GM12878 (cell line): ENCODE results near the gene HBA2. TPM values are rescaled to one million over a fixed set of nuclear protein-coding genes. Genes with fewer than 3 reads are reported as not detected.

ENCODE experiments used
- ATAC-seq: fragments of 200-7000 bp; cut with Tn5 transposase; 3 replicates; pipeline ENCODE4 v1.9.1; 2020; ENCODE audit warnings: mild to moderate bottlenecking, moderate library complexity
- BruUV-seq: library from RNA; stranded (reverse); fragments of 400-500 nt; replicated peaks from 2 replicates; lab custom pipeline; 2021; lab: Mats Ljungman, UMichigan
- CTCF ChIA-PET: fragments of 300-600 bp; sonication (Branson Sonifier 250); formaldehyde crosslinking; extraction: SDS; loops from one replicate; lab custom pipeline; 2021; ENCODE audit warnings: inconsistent platforms; lab: Yijun Ruan, JAX
- POLR2A ChIA-PET: fragments of 350-600 bp; formaldehyde crosslinking; extraction: SDS; loops from one replicate; lab custom pipeline; 2021; ENCODE audit warnings: inconsistent platforms; lab: Charles Lee
- RAD21 ChIA-PET: fragments of 300-600 bp; sonication (Branson Sonifier 250); formaldehyde crosslinking; loops from one replicate; lab custom pipeline; 2023; ENCODE audit warnings: antibody characterized with exemption; ENCODE audit not compliant: unreplicated experiment; lab: Charles Lee
- SMC1A ChIA-PET: fragments of 300-600 bp; sonication (Branson Sonifier 250); formaldehyde crosslinking; loops from one replicate; lab custom pipeline; 2023; ENCODE audit not compliant: unreplicated experiment, uncharacterized antibody; lab: Charles Lee
- DNase-seq: peaks from one replicate; pipeline ENCODE4 v3.0.0-alpha.2; 2011; ENCODE audit warnings: low read depth, low spot score
- FAIRE-seq: peaks from 3 replicates; lab custom pipeline; 2011; peaks lifted over from hg19 to GRCh38; lab: Jason Lieb, UNC
- H2AFZ ChIP-seq: 2 replicates; pipeline ENCODE4 v1.6.0; 2011; ENCODE audit warnings: low read depth, low read length, control low read depth; ENCODE audit not compliant: control insufficient read depth
- H3K27ac ChIP-seq: 2 replicates; pipeline ENCODE4 v1.5.1; 2011; ENCODE audit warnings: control low read depth; ENCODE audit not compliant: control insufficient read depth, insufficient read depth
- H3K27me3 ChIP-seq, 2 experiments: replicated peaks in 1 of 2; 2 replicates each; pipeline versions ENCODE4 v1.6.0 to v1.6.1; 2011; ENCODE audit warnings: low read length in 1 of 2; ENCODE audit not compliant: control insufficient read depth in 2 of 2, insufficient read depth in 2 of 2
- H3K36me3 ChIP-seq, 2 experiments: 2 replicates each; pipeline ENCODE4 v1.5.1; 2011; ENCODE audit warnings: low read length in 1 of 2; ENCODE audit not compliant: control insufficient read depth in 2 of 2, insufficient read depth in 2 of 2
- H3K4me1 ChIP-seq: 2 replicates; pipeline ENCODE4 v1.6.1; 2011; ENCODE audit warnings: mild to moderate bottlenecking, low read length, moderate library complexity, mixed read lengths; ENCODE audit not compliant: control insufficient read depth, insufficient read depth
- H3K4me2 ChIP-seq: 2 replicates; pipeline ENCODE4 v1.6.0; 2011; ENCODE audit warnings: control low read depth; ENCODE audit not compliant: control insufficient read depth, insufficient read depth
- H3K4me3 ChIP-seq: fragments of 200-600 bp; sonication (generic); 2 replicates; pipeline ENCODE4 v1.5.1; 2016
- H3K79me2 ChIP-seq: 2 replicates; pipeline ENCODE4 v1.6.0; 2011; ENCODE audit warnings: low read length; ENCODE audit not compliant: control insufficient read depth, insufficient read depth
- H3K9ac ChIP-seq: 2 replicates; pipeline ENCODE4 v1.8.0; 2011; ENCODE audit warnings: low read length, control low read depth, mixed read lengths; ENCODE audit not compliant: control insufficient read depth, insufficient read depth
- H3K9me3 ChIP-seq: replicated peaks from 3 replicates; pipeline ENCODE4 v1.5.1; 2011; ENCODE audit warnings: mild to moderate bottlenecking, low read length; ENCODE audit not compliant: control insufficient read depth, insufficient read depth
- H4K20me1 ChIP-seq: 2 replicates; pipeline ENCODE4 v1.6.0; 2011; ENCODE audit not compliant: control insufficient read depth, insufficient read depth
- CBX5 ChIP-seq: sonication (generic); IDR thresholded peaks from 2 replicates; pipeline ENCODE4 v1.6.1; 2016; ENCODE audit warnings: low read depth, moderate library complexity, mild to moderate bottlenecking, inconsistent platforms
- ESRRA ChIP-seq: IDR thresholded peaks from 2 replicates; pipeline ENCODE4 v1.6.1; 2012; ENCODE audit warnings: mild to moderate bottlenecking, low read length, improper control_type of control experiment
- ETV6 ChIP-seq, 2 experiments: fragments of 450-650 bp in 1 of 2; IDR thresholded peaks in 1 of 2; conservative IDR thresholded peaks in 1 of 2; 2 replicates each; pipeline ENCODE4 v1.6.1; 2014; ENCODE audit warnings: antibody characterized with exemption in 1 of 2, borderline replicate concordance in 1 of 2, low read depth in 1 of 2, mild to moderate bottlenecking in 1 of 2, moderate library complexity in 1 of 2
- KDM1A ChIP-seq: fragments of 200-600 bp; sonication (generic); IDR thresholded peaks from 2 replicates; pipeline ENCODE4 v1.6.1; 2016; ENCODE audit warnings: borderline replicate concordance
- KLF5 ChIP-seq: fragments of 450-650 bp; IDR thresholded peaks from 2 replicates; pipeline ENCODE4 v1.6.1; 2014; ENCODE audit warnings: mild to moderate bottlenecking; ENCODE audit not compliant: partially characterized antibody
- MYC ChIP-seq: IDR thresholded peaks from 2 replicates; pipeline ENCODE4 v1.6.1; 2011; ENCODE audit warnings: mild to moderate bottlenecking, low read length, moderate library complexity, inconsistent platforms; ENCODE audit not compliant: insufficient read depth, insufficient replicate concordance, insufficient read length, severe bottlenecking
- NR2F1 ChIP-seq: fragments of 450-650 bp; conservative IDR thresholded peaks from 2 replicates; pipeline ENCODE4 v1.6.1; 2017; ENCODE audit warnings: mild to moderate bottlenecking
- RELA ChIP-seq: fragments of 450-650 bp; IDR thresholded peaks from 2 replicates; pipeline ENCODE4 v1.8.0; 2014; ENCODE audit warnings: borderline replicate concordance; ENCODE audit not compliant: partially characterized antibody
- WGBS: methylation state at CpG from one replicate; pipeline ENCODE4 v1.1.6; 2016; ENCODE audit warnings: low lambda C conversion rate; ENCODE audit not compliant: insufficient replicate concordance, insufficient coverage; ENCODE audit errors: missing lambda C conversion rate; 5-methylcytosine and 5-hydroxymethylcytosine counted together
- in situ Hi-C: fragments of 300-500 bp; cut with MboI; formaldehyde crosslinking; loops from 9 replicates; pipeline ENCODE4 v1.14.3; 2018; ENCODE audit warnings: mixed read lengths
- intact Hi-C: fragments of 100-400 bp; cut with micrococcal nuclease; formaldehyde crosslinking; loops from one replicate; pipeline ENCODE4 v1.14.2; 2022; ENCODE audit not compliant: unreplicated experiment
- polyA plus RNA-seq, 11 experiments: library from polyadenylated mRNA; depleted of rRNA in 4 of 11; unstranded in 6 of 11; stranded (reverse) in 5 of 11; fragments of >200 nt; fragmentation: Nextera tagmentation in 4 of 11; fragmentation: Illumina TruSeq in 1 of 11; extraction: Ambion mirVana in 4 of 11; extraction: Trizol in 1 of 11; gene quantifications; 1 replicate in 1 of 11; 2 replicates in 10 of 11; pipeline versions ENCODE4 v1.2.1 to v1.2.3, GENCODE V29; 2011 to 2016; ENCODE audit warnings: inconsistent platforms in 2 of 11, missing spikeins in 2 of 11, low read depth in 1 of 11
- total RNA-seq, 4 experiments: library from RNA; depleted of rRNA in 3 of 4; stranded (reverse); fragments of >200 nt in 3 of 4; fragmentation: Illumina TruSeq in 1 of 4; extraction: Trizol in 1 of 4; gene quantifications; 2 replicates each; pipeline versions ENCODE4 v1.2.1 to v1.2.3, GENCODE V29; 2013 to 2021

HBA2 gene
- total and polyA plus RNA-seq, 10 of the 15 experiments (the other 5 are each of a cell fraction or from before 2014, with no cell fraction given), result 0.30 to 0.96 (median 0.92) TPM; not detected in 7

DNA sequence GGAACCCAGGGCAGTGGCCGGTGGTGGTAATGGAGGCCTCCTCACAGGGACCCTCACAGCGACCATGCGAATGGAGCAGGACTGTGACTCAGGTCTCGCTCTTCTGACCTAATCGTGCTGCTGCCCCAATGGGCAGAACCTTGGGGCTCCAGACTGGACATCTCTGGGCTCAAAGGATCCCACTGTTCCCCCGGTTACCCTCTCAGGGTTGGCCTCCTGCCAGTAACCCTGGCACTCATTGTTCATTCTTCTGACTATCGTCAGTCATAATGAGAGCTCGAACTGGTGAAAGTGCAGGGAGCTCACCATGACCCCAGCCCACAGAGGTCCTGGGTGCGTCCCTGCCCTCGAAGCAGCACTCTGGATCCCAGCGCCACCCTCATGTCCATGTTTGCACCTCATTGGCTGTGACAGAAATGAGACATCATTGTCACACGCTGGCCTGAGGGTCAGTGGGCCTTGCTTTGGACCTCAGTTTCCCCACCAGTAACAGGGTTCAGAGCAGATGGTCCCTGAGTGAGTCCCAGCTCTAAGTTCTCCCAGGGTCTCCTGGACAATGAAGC is 30.2 kb upstream of the HBA2 start (continued):
- TF ChIP-seq RELA, result no peak

DNA sequence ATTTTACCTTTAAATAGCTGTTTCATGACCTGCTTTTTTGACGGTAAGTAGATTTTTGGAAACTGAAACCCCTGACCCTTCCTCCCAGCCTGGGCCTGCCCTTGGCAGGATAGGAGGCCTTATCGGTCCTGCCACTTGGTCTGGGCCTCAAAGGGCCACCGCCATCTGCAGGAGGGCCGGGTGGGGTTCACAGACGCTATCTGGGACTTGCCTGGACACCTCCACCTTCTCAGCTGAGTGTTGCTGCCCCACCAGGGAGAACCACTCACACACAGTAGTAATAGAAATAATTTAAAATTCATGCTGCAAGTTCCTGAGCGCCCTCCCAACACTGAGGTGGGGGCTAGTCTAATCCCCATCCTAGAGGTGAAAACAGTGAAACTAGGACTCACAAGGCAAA is 29.6 kb upstream of the HBA2 start:
- Histone ChIP-seq H3K4me1 (no peaks in the 10 kb centered on the region), H4K20me1 (no peaks in the 10 kb centered on the region), H3K27me3 (no peaks in the 10 kb centered on the region), H3K4me3 (no peak overlapping the region), H3K4me2 (no peak overlapping the region), H3K27ac (no peak overlapping the region), H3K9me3 (no peaks in the 10 kb centered on the region), H2AFZ (no peak overlapping the region), H3K79me2 (no peaks in the 10 kb centered on the region; the same call in 1 of the 2 replicates), H3K9ac (no peak overlapping the region), H3K36me3 (no peaks in the 10 kb centered on the region)
- ChIA-PET SMC1A (no interaction called here), RAD21 (no interaction called here), POLR2A (no interaction called here), CTCF (interaction anchor here (0.9 to 1.3 kb wide), 2 partner anchors 18 to 36 kb away, joined by 3 to 4 read pairs; no protein-coding TSS in a partner anchor)
- no peak for TF ChIP-seq NR2F1
- no peak for TF ChIP-seq MYC
- TF ChIP-seq CBX5, result no peak
- ATAC-seq (no peak), DNase-seq (no peak), FAIRE-seq (no peak)
- 32% methylated on average over 6 of the region's 6 CpGs for WGBS
- no TSS peak for BruUV-seq
- intact Hi-C loops (no loop called here), in situ Hi-C loops (no loop called here)

DNA sequence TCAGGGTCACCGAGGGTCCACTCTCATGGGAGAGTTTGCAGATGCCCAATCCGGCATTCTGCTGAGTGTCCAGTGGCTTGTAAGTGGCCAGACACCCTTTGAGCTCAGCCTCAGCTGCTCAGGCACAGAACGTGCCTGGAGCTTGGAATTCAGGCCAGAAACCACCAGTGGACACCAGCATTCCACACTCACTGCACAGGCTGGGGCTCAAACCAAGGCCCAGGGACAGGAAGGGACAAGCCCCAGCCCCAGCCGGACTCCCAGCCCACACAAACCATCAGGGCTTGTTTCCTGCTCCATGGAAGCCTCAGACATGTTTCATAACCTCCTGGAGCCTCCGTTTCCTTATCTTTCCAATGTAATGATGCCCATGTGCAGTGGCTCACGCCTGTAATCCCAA is 29.2 kb upstream of the HBA2 start:
- FAIRE-seq, result no peak
- H3K4me2 ChIP-seq, result no peak overlapping the region
- 20% methylated on average over 6 of the region's 6 CpGs for WGBS

More for the DNA sequence above, 29.2 kb upstream of the HBA2 start:
- DNase-seq, result no peak
- POLR2A ChIA-PET, result interaction anchor here (0.6 kb wide), 1 partner anchor 15 kb away, joined by 3 read pairs; no protein-coding TSS in a partner anchor
- Histone ChIP-seq H4K20me1 (no peaks in the 10 kb centered on the region), H3K36me3 (no peaks in the 10 kb centered on the region), H3K4me1 (no peaks in the 10 kb centered on the region), H3K9me3 (no peaks in the 10 kb centered on the region), H3K4me3 (no peak overlapping the region), H3K9ac (no peak overlapping the region), H3K27me3 (no peaks in the 10 kb centered on the region), H3K79me2 (no peaks in the 10 kb centered on the region), H3K27ac (no peak overlapping the region), H2AFZ (no peak overlapping the region)
- ATAC-seq, result no peak
- intact Hi-C loops (no loop called here), in situ Hi-C loops (no loop called here)
- TF ChIP-seq ESRRA, result no peak
- TF ChIP-seq KLF5, result no peak
- no peak for TF ChIP-seq ETV6 (conservative IDR thresholded peaks at IDR 0.05 in 1 of 2, IDR thresholded peaks at IDR 0.05 in 1 of 2; ENCODE audit: borderline replicate concordance in 1 of 2, low read depth in 1 of 2)
- no peak for TF ChIP-seq KDM1A
- SMC1A ChIA-PET, result no interaction called here
- CTCF ChIA-PET, result interaction anchor here (0.9 to 1.3 kb wide), 2 partner anchors 18 to 36 kb away, joined by 3 to 4 read pairs; no protein-coding TSS in a partner anchor
- no TSS peak for BruUV-seq
- RAD21 ChIA-PET, result no interaction called here
